Karpas-422 (cell line): ENCODE measurements around the gene SLC38A7. TPM values are rescaled to one million over a fixed set of nuclear protein-coding genes. Genes with fewer than 3 reads are reported as not detected.

Source experiments
- DNase-seq: peaks from one replicate; pipeline ENCODE4 v3.0.0-alpha.2; 2015
- H2AFZ ChIP-seq: fragments of 200-600 bp; sonication (generic); 2 replicates; pipeline ENCODE4 v1.6.1; 2014; ENCODE audit warnings: antibody characterized with exemption, low read length, mixed read lengths
- H3K27ac ChIP-seq: fragments of 200-600 bp; sonication (generic); 2 replicates; pipeline ENCODE4 v1.5.1; 2014; ENCODE audit warnings: mild to moderate bottlenecking, low read length, moderate library complexity
- H3K27me3 ChIP-seq: fragments of 200-600 bp; sonication (generic); 2 replicates; pipeline ENCODE4 v1.6.1; 2014; ENCODE audit warnings: low read length, mixed read lengths
- H3K36me3 ChIP-seq: fragments of 200-600 bp; sonication (generic); 2 replicates; pipeline ENCODE4 v1.6.1; 2014; ENCODE audit warnings: low read length, mixed read lengths; ENCODE audit not compliant: insufficient read depth
- H3K4me1 ChIP-seq: fragments of 200-600 bp; sonication (generic); 2 replicates; pipeline ENCODE4 v1.6.1; 2014; ENCODE audit warnings: mild to moderate bottlenecking, low read length, mixed read lengths
- H3K4me2 ChIP-seq: fragments of 200-600 bp; sonication (generic); 2 replicates; pipeline ENCODE4 v1.6.1; 2014; ENCODE audit warnings: low read length, low read depth, mild to moderate bottlenecking; ENCODE audit not compliant: poor library complexity, severe bottlenecking
- H3K4me3 ChIP-seq: fragments of 200-600 bp; sonication (generic); 2 replicates; pipeline ENCODE4 v1.5.1; 2014; ENCODE audit warnings: mild to moderate bottlenecking, antibody characterized with exemption, low read length, mixed read lengths
- H3K79me2 ChIP-seq: fragments of 200-600 bp; sonication (generic); 2 replicates; pipeline ENCODE4 v1.6.1; 2014; ENCODE audit warnings: mild to moderate bottlenecking, low read length, mixed read lengths
- H3K9ac ChIP-seq: fragments of 200-600 bp; sonication (generic); 2 replicates; pipeline ENCODE4 v1.6.0; 2014; ENCODE audit warnings: low read length
- H3K9me2 ChIP-seq: fragments of 200-600 bp; sonication (generic), shearing (Covaris generic); replicated peaks from 2 replicates; pipeline ENCODE4 v1.6.0; 2014; ENCODE audit warnings: mild to moderate bottlenecking, low read length, moderate library complexity; ENCODE audit not compliant: insufficient read depth
- H3K9me3 ChIP-seq: fragments of 300-700, 200-600 bp; sonication (generic); 2 replicates; pipeline ENCODE4 v1.6.1; 2014; ENCODE audit warnings: low read length, mixed read lengths
- H4K20me1 ChIP-seq: fragments of 200-600 bp; sonication (generic); 2 replicates; pipeline ENCODE4 v1.6.1; 2014; ENCODE audit warnings: mild to moderate bottlenecking, antibody characterized with exemption, low read length, low read depth; ENCODE audit not compliant: insufficient read depth
- total RNA-seq: library from RNA; depleted of rRNA; stranded (reverse); fragments of >200 nt; shearing (Covaris generic); gene quantifications from 2 replicates; pipeline ENCODE4 v1.2.3, GENCODE V29; 2014; ENCODE audit warnings: low replicate concordance; rRNA removed

The SLC38A7 gene
- total RNA-seq, 1 experiment from 2014 or later = 6.4 TPM

DNA sequence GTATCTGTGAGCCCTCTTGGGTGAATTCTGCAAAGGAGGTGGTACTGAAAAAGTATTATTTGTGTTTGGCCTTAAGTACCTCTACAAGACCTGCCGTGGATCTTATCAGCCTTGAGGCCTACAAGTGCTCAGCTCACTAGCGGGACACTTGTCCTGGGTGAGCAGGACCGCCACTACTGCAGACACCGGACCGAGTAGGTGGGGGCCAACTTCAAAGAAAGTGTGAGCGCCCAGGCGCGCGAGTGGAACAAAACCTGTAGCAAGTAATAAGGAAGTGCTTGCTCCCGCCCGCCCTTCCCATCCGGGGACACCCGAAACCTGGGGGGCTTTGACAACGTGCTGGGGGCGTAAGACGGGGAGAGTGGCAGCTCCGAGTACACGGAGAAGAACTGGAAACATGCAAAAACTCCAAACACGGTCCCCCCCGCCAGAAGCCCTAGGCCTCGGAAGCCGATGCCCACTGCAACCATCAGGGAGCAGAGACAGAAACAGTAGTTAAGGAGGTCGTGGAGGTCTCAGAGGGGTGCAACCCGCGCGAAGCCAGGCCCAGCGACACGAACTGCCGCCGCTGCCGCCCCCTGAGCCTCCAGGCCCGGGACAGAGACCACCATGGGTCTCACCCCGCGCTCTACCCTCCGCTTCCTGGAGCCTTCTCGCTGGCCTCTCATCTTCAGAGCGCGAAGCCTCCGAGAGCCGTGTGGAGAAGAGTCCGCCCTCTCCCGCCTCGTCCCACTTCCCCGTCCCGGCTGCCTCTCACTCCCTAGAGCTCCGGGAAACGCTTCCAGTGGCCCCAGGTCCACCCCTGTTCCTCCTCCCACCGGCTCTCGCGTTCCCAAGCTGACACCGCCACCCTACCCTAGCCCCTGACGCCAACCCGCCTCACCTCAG, 55.5 kb downstream of the SLC38A7 start:
- no peaks in the 10 kb centered on the region for H3K9me2 ChIP-seq
- peak overlapping the region; percentile 86 for H3K27ac ChIP-seq
- H3K4me1 ChIP-seq = peaks cover 22% of the 10 kb centered on the region
- peak overlapping the region; percentile 100 for H3K9ac ChIP-seq
- peaks cover 56% of the 10 kb centered on the region for H3K79me2 ChIP-seq
- H3K4me2 ChIP-seq = peak overlapping the region; percentile 81
- H3K36me3 ChIP-seq = peaks cover 19% of the 10 kb centered on the region
- H3K27me3 ChIP-seq = no peaks in the 10 kb centered on the region
- no peak overlapping the region for H2AFZ ChIP-seq
- H3K9me3 ChIP-seq = no peaks in the 10 kb centered on the region
- peak; percentile 85 for DNase-seq
- H4K20me1 ChIP-seq = peaks cover 46% of the 10 kb centered on the region
- peak overlapping the region; percentile 99 for H3K4me3 ChIP-seq

DNA sequence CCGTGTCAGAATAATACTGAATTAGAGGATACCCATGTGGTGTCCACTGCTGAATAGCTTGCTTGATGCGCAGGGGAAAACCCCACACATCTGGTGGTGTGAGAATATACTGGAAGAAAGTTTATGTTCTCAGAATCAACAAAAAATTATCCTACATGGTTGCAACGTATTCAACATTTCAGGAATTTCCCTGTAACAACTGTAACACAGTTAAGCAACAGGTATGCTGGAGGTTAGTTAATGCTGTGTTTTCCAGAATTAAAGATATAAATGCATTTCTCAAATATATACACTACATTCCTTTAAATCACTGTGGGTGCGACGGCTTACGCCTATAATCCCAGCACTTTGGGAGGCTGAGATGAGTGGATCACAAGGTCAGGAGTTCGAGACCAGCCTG, 60.4 kb downstream of the SLC38A7 start:
- no peak overlapping the region for H3K9ac ChIP-seq
- peaks cover 43% of the 10 kb centered on the region for H3K36me3 ChIP-seq
- H3K79me2 ChIP-seq = peaks cover 99% of the 10 kb centered on the region
- no peak overlapping the region for H3K27ac ChIP-seq
- H3K9me2 ChIP-seq = no peaks in the 10 kb centered on the region
- DNase-seq = no peak
- peaks cover 66% of the 10 kb centered on the region for H4K20me1 ChIP-seq
- peaks cover 13% of the 10 kb centered on the region for H3K4me1 ChIP-seq
- no peak overlapping the region for H3K4me3 ChIP-seq
- no peak overlapping the region for H2AFZ ChIP-seq
- H3K9me3 ChIP-seq = no peaks in the 10 kb centered on the region
- no peaks in the 10 kb centered on the region for H3K27me3 ChIP-seq
- no peak overlapping the region for H3K4me2 ChIP-seq

DNA sequence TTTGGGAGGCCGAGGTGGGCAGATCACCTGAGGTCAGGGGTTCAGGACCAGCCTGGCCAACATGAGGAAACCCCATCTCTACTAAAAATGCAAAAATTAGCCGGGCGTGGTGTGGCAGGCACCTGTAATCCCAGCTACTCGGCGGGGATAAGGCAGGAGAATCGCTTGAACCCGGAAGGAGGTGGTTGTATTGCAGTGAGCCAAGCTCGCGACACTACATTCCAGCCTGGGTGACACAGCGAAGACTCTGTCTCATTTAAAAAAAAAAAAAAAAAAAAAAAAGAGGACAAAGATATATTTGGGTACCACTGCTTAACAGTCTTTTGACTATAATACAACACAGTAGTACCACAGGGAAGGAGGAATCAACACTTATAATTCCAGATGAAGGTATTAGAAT, 64.2 kb downstream of the SLC38A7 start:
- no peaks in the 10 kb centered on the region for H3K9me3 ChIP-seq
- no peak overlapping the region for H2AFZ ChIP-seq
- no peak overlapping the region for H3K4me3 ChIP-seq
- H3K4me2 ChIP-seq = no peak overlapping the region
- H4K20me1 ChIP-seq = peaks cover 53% of the 10 kb centered on the region
- H3K27ac ChIP-seq = no peak overlapping the region
- DNase-seq = no peak
- H3K27me3 ChIP-seq = no peaks in the 10 kb centered on the region
- no peaks in the 10 kb centered on the region for H3K9me2 ChIP-seq
- H3K36me3 ChIP-seq = peaks cover 54% of the 10 kb centered on the region
- H3K79me2 ChIP-seq = peaks cover 91% of the 10 kb centered on the region
- no peaks in the 10 kb centered on the region for H3K4me1 ChIP-seq
- no peak overlapping the region for H3K9ac ChIP-seq

DNA sequence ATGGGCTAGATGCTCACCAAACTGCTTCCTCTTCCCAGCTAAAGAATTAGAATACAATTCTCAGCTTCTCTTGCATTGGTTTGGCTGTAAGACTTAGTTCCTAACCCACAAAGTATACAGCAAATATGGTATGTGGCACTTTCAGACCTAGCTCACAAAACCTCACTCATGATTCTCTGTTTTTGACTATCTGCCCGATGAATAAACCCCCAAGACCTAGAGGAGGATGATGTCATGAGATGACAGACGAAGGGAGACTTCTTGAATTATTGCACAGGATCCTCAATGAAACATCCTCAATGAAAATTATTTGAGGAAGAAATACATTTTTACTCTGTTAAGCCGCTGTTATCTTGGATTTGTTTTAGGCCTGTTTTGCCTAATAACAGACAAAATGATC, 69.3 kb downstream of the SLC38A7 start:
- no peak for DNase-seq
- no peaks in the 10 kb centered on the region for H3K9me2 ChIP-seq
- H3K4me1 ChIP-seq = no peaks in the 10 kb centered on the region
- H3K36me3 ChIP-seq = peaks cover 29% of the 10 kb centered on the region
- H3K27me3 ChIP-seq = no peaks in the 10 kb centered on the region
- H3K9ac ChIP-seq = no peak overlapping the region
- no peaks in the 10 kb centered on the region for H3K9me3 ChIP-seq
- H3K79me2 ChIP-seq = peaks cover 68% of the 10 kb centered on the region
- H3K27ac ChIP-seq = no peak overlapping the region
- peaks cover 34% of the 10 kb centered on the region for H4K20me1 ChIP-seq
- H2AFZ ChIP-seq = no peak overlapping the region
- no peak overlapping the region for H3K4me3 ChIP-seq
- no peak overlapping the region for H3K4me2 ChIP-seq

Other genes with a start within 250 kb of the SLC38A7 start
- 11.9 and 37.3 TPM in 2 replicates for gene NDRG4, start 184.6 kb downstream of the SLC38A7 start, total RNA-seq
- 2.9 and 5.6 TPM in 2 replicates for gene SETD6, start 169.3 kb downstream of the SLC38A7 start, total RNA-seq
- gene CNOT1, start 54.9 kb downstream of the SLC38A7 start, total RNA-seq = 145 and 299 TPM in 2 replicates
- 72.9 and 97.5 TPM in 2 replicates for gene GOT2, start 49.5 kb upstream of the SLC38A7 start, total RNA-seq